ENCODE measurements around the gene SULT4A1.

- TF ChIP-seq KDM5A (IDR thresholded peaks at IDR 0.05) = no peak
- TF ChIP-seq CEBPB (IDR thresholded peaks at IDR 0.05) = no peak
- TF ChIP-seq RNF2 (IDR thresholded peaks at IDR 0.05; ENCODE audit: borderline replicate concordance, low read depth) = no peak
- no peak for TF ChIP-seq POLR2AphosphoS2 (conservative IDR thresholded peaks at IDR 0.05; ENCODE audit: low read length)
- TF ChIP-seq RCOR1 (IDR thresholded peaks at IDR 0.05; ENCODE audit: low read depth, low read length) = no peak
- no peak for TF ChIP-seq CTCF (IDR thresholded peaks at IDR 0.05)
- no peak for TF ChIP-seq ZC3H11A (IDR thresholded peaks at IDR 0.05)
- no peak for TF ChIP-seq RFX5 (IDR thresholded peaks at IDR 0.05)
- no peak for TF ChIP-seq CBX8 (IDR thresholded peaks at IDR 0.05)
Measured at GRCh38 chr22:43885786-43886185, 23.5 kb upstream of the SULT4A1 start.

All from A549 (cell line).